Activated T-helper 1 cell treated with Interleukin-2 at 50 U/mL for 16 hours (primary cell): ENCODE data around the gene ADCY7.

Experiments
- DNase-seq: peaks from one replicate; pipeline ENCODE4 v3.0.0-alpha.2; 2020; ENCODE audit warnings: low read depth

Gene ADCY7

DNA sequence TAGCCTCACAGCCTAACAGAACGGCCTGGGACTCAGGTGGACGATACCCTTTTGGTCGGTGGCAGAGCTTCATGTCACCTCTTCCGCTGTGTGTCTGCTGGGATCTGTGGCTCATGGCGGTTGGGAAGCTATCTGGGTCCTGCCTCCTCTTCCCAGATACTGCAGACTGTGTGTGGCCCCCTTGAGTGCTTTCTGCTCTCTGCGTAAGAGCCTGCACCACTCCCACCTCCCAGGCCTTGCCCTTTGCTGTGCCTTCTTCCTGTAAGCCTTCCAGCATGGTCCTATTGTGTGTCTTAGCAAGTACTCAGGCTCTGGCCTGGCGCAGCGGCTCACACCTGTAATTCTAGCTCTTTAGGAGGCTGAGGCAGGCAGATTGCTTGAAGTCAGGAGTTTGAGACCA lies 17.5 kb upstream of the ADCY7 start:
- no peak for DNase-seq

DNA sequence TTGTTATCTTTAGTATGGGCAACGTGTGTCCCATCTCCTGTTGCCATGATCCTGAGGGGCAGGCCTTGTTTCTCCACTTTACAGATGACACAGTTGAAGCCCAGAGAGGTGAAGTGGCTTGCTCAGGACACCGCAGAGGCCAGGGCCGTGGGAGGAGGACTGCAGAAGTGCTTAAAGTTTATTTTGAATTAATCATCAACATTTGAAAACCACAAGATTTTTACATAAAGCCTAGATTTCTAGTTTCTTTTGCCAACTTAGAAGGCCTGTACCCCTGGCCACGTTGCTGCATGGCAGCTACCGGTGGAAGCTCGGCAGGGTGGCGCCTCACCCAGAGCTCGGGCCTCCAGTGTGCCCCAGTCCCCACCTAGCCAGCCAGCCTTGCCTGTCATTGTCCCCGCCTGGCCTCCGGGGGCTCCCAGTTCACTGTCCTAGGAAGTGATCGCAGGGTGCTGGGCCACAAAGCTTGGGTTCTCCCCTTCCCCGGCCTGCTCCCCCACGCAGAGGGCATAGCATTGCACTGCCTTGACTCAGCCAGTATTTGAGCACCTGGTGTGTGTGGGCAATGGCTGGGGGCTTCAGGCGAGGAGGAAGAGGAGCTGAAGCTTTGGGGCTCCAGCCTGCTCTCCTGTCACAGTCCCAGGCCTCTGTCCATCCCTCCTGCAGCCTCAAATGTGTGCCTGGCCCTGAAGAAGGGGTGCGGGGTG lies 14.8 kb upstream of the ADCY7 start:
- DNase-seq, result no peak

DNA sequence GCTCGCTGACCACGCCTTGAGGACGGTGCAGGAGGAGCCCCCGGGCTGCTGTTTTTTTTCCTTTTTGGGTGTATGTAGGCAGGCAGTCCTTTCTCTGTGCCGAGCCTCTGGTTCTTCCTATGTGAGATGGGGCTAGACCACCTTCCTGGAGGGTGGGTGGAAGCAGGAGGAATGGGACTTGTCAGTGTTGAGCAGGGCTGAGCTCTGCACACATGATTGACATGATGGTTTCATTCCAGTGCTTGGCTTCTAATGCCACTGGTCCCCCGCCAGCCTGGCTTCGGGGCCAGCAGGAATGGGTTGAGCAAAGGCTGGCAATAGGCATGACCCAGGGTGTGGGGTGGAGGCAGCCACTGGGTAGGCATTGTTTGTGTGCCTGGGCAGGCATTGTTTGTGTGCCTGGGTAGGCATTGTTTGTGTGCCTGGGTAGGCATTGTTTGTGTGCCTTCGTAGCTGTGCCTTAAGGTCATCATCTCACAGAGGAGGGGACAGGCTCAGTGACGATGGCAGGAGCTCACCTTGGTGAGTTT lies 14.2 kb upstream of the ADCY7 start:
- no peak for DNase-seq

DNA sequence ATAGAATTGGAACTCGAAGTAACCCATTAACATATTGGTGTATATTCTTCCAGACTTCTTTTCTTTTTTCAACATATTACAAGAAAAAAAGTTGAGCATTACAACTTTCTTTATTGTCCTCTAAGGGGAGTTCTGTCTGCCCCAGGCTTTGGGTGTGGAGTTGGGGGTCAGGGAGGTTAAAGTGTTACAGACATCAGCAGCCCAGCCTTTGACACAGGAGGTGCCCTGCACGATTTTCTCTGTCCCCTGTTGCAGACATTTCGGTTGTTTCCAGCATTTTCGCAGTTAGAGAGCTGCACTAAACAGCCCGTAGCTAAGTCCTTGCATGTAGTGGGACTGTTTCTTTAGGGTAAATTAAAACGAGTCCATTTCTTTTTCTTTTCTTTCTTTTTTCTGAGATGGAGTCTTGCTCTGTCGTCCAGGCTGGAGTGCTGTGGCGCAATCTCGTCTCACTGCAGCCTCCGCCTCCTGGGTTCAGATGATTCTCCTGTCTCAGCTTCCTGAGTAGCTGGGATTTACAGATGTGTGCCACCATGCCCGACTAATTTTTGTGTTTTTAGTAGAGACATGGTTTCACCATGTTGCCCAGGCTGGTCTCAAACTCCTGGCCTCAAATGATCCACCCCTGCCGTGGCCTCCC lies 13.4 kb upstream of the ADCY7 start:
- no peak for DNase-seq

DNA sequence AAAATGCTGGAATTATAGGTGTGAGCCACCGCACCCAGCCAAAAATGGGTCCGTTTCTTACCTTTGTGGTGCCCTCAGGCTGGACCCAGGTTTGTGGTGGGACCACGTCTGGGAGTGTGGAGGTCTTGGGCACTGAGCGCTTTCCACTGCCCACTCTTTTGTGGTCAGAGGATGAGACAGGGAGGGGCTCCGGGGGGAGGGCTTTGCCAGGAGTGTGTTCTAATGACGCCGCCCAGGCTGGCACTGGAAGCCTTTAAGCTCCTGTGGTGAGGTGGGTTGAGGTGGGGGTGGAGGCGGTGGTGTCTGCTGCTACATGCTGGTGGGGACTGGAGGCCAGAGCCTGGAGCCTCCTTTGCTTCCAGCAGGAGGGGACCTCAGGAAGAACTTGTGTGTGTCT lies 12.8 kb upstream of the ADCY7 start:
- DNase-seq, result no peak

DNA sequence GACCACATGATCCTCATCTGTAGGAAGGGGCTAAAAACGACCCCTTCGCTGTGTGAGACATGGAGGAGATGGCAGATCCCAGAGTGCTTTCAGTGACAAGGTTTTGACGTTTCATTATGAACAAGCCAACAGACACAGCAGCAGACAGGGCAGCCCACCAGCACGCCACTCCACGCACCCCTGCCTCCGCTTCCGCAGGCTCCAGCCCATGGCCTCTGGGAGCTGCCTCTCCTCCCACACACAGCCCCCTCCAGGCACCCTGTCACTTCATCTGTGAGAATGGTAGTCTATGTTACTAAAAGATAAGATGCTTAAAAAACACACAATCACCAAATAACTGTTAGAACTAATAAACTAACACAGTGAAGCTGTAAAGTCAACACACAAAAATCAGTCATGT lies 12.3 kb upstream of the ADCY7 start:
- DNase-seq, result no peak

DNA sequence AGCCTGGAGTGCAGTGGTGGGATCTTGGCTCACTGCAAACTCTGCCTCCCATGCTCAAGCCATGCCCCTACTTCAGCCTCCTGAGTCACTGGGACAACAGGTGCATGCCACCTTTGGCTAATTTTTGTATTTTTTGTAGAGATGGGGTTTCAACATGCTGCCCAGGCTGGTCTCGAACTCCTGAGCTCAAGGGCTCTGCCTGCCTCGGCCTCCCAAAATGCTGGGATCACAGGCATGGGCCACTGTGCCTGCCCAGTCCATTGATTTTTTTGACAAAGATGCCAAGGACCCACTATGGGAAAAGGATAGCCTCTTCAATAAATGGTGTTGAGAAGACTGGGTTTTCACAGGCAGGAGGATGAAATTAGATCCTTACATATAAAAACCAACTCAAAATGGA lies 10.8 kb upstream of the ADCY7 start:
- no peak for DNase-seq

DNA sequence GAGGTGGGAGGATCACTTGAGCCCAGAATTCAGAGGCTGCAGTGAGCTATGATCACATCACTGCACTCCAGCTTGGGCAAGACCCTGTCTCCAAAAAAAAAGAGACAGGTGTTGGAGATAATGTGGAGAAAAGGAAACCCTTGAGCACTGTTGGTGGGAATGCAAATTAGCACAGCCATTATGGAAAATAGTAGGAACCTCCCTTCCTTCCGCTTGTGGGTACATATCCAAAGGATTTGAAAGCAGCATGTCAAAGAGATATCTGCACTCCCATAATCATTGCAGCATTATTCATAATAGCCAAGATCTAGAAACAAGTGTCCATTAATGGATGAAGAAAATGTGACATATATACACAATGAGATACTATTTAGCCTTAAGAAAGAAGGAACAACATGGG lies 9.7 kb upstream of the ADCY7 start:
- DNase-seq, result no peak

DNA sequence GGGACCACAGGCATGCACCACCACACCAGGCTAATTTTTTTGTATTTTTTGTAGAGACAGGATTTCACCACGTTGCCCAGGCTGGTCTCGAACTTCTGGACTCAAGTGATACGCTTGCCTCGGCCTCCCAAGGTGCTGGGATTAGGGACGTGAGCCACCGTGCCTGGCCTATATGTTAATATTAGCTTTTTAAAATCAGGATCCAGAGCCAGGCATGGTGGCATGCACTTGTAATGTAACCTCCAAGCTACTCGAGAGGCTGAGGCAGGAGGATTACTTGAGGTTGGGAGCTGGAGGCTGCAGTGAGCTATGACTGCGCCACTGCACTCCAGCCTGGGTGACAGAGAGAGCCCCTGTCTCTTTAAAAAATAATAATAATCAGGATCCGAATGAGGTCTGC lies 8.5 kb upstream of the ADCY7 start:
- no peak for DNase-seq

DNA sequence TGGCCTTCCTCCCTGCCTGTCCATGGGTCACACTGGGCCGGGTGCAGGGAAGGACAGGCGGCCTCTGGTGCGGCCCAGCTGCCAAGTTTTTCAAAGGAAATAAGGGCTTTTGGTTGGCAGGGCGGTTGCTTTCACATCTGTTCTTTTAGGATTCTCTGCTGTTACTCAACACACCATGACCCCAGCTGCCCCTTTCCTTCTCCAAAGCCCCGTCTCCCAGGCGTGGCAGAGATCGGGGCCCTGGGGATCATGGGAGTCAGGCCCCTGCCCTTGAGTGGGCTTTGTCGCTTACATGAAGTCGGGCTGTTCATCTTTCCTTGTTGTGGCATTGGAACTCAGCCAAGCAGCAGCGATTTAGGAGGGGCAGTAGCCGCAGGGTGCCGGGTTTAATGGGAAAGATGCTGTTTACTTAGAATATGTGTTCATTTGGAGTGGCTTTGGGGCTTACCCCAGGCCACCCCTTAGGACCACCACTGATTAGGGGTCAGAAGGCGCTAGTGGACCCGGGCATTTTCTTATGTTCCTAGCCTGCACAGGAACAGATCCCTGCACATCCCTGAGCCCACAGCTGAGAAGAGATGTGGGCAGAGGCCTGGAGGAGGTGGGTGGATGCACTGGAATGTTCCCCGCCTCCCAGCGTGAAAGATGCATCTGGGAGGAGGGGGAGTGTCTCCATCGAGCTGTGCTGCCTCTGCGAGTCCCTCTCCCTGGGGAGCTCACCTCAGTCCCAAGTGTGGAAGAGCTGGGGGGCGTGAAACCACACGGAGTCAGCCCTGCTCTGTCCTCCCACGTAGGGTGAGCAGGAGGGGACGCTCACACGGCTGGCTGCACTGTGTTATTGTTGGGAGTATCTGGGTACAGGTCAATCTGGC lies 6.8 kb upstream of the ADCY7 start:
- DNase-seq, result no peak

DNA sequence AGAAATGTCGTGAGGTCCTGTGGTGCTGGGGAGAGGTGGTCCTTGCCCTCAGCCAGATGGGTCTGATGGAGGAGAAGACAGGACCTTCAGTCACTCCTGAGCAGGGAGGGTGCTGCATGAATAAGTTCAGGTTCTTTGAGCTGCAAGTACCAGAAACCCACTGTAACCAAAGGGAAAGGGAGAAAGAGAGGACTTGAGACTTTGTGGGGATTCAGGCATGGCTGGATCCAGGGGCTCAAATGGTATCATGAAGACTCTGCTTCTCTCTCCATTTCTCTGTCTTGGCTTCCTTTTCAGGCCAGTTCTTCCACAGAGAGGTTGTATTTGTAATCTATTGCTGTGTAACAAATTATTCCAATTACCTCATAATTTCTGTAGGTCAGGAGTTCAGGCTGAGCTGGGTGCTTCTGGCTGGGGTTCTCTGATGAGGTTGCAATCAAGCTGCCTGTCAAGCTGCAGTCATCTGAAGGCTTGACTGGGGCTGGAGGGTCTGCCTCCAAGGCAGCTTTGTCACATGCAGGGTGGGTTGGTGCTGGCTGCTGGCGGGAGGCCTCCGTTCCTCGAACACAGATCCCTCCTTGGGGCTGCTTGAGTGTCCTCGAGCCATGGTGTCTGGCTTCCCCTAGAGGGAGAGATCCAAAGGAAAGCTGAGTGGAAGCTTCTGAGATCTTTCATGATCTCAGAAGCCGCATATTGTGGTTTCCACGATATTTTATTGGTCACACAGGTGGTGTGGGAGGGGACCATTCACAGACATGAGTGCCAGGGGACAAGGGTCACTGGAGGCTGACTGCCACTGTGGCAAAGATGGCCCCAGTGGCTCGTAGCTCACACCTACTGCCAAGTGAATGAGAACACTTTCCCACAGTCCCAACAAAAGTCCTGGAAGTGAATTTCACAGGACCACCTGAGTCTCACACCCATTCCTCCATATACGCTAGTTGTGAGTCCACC lies 5.9 kb upstream of the ADCY7 start:
- no peak for DNase-seq

DNA sequence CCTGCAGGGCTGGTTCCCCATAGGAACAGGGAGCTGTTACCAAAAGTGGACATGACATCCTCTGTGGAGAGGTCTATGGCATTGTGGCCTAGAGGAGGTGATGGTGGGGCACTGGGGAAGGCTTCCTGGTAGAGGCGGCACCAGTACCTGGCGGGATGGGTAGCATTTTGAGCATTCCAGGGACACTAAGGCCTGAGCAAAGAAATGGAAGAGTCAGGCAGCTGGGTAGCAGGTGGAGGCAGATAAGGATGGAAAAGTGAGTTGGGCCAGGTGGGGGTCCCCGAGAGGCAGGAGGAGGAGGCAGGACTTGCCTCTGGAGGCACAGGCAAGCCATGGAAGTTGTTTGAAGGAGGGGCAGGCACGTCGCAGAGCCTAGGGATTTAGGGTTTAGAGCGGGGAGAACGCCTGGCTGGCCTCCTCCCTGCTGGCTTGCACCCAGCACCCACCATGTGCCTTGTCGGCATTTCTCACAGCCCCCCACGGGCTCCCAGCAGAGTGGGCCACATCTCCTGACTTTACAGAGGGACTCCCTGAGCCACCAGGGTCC lies 5.1 kb upstream of the ADCY7 start:
- DNase-seq, result no peak

DNA sequence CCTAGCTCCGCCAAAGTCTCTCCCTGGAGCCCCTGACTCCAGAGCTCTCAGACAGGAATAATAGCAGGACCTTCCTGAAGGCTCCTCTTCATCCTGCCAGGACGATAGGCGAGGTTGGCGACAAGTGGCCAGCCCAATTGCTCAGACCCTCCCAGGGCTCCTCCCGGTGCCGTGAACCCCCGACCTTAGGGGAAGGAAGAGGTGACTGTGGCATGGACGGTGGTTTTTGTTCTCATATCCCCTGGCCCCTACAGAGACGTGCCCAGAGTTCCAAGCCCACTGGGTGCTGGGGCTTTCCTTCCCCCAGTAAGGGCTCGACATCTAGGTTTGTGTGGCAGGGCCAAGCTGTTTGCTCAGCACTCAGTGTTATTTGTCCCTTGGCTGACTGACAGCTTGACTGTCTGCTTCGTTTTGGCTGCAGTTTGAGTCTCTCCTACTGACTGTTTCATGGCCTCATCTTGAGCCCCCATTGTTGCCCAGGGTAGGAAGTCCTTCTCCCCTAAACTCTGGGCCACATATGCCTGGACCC lies 4.6 kb upstream of the ADCY7 start:
- DNase-seq, result no peak

DNA sequence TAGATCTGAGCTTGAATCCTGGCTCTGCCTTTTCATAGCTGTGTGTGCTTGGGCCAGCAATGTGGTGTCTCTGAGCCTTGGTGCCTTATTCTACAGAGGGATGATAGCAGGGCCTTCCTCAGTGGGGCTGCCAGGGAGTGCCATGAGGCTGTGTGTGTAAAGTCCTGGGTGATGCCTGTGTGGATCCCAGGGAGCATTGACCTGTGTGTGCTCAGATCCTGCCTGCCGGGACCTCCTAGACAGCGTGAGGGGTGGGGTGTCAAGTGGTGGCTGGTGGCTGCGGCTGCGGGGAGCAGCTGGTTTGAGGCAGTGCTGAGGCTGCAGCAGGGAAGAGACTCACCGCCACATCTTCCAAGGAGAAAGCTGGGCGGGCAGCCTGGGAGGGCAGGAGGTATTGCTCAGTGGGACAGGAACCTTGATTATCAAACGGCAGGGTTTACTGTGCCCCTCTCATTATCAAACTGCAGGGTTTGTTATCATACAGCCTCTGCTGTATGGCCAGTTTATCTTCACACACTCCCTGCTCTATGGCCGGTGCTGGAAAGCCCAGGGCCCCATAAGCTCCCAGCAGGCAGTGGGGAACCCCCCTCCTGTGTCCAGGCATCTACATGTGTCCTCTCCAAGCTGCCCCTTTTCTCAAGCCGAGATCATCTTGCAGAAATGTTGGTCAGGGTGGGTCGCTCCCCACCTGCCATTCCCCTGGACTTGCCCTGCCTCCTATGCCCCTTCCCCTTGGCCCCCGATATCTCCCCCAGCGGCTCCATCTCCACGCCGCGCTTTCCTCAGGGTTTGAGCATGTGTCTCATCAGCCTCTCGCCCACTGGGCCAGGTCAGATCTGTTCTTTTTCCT lies 3.1 kb upstream of the ADCY7 start:
- no peak for DNase-seq

DNA sequence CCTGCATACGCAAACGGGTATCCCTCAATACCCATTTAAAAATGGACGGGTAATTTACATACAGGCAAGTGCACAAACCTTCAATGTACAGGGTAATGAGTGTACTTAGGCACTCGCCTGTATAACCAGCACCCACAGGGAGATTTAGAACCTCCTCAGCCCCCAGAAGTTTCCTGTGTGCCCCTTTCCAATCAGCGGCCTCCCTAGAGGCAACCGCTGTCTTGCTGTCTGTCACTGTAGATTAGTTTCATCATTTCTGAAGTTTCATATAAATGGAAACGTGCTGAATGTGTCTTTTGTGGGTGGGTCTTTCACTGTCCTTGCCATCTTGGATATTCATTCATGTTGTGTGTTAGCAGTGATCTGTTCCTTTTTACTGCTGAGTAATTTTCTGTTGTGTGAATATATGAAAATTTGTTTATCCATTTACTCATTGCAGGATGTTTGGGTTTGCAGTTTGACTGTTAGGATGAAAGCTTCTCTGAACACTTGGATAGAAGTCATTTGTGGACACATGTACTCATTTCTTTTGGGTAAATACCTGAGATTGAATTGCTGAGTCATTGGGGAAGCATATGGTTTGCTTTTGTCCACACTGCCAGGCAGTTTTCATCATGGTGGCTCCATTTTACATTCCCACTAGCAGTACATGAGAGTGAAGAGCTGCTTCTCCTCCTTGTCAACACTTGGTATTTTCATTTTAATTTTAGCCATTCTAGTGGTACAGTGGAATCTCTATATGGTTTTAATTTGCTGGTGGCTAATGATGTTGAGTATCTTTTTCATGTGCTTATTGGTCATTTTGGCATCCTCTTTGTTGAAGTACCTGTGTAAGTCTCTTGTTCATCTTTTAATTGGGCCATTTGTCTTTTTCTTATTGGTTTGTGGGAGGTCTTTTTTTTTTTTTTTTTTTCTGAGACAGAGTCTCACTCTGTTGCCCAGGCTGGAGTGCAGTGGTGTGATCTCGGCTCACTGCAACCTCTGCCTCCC lies 2.1 kb upstream of the ADCY7 start:
- no peak for DNase-seq

DNA sequence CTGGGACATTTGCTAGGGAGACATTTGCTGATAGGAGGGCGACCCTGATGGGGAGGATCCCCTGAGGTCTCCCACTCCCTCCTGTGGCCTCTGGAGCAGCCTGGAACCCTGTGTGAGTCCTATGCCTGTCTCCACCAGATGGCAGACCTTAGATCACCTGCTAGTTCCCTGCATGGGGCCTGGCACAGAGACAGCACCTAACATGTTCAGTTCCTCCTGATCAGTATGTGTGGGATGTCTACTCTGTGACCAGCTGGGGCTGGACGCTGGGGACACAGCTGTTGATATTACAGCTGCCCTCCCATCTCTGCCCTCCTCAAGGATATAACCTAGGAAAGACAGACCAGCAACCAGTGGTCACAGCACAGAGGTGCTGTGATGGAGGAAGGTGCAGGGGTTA lies 1.1 kb upstream of the ADCY7 start:
- DNase-seq, result no peak

DNA sequence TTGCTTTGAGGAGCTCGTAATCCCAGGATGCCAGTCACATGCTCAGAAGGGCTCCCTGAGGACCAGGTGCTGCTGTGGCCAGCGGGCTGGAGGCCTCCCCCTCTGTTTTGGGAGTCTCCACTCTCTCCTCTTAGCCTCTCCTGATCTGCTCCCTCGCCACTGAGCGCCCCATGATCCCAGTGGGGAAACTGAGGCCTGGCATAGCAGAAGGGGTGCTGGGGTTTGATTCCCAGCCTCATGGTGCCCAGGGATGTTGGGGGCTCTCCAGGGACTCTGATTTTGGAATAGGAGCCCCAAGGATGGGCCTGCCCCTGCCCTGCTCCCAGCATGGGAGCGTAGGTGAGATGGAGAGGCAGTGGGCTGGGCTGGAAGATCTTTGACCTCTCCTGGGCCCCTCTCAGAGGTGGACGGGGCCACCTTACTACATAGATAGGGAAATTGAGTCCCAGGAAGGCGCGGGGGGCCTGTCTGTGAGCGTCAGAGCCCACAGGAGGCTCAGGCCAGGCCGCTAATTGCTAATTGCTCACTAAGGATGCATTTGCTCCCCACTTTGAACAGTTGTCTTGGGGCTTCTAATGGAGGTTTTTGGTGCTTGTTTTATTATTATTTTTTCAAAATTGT lies 525 bp upstream of the ADCY7 start:
- DNase-seq, result no peak

DNA sequence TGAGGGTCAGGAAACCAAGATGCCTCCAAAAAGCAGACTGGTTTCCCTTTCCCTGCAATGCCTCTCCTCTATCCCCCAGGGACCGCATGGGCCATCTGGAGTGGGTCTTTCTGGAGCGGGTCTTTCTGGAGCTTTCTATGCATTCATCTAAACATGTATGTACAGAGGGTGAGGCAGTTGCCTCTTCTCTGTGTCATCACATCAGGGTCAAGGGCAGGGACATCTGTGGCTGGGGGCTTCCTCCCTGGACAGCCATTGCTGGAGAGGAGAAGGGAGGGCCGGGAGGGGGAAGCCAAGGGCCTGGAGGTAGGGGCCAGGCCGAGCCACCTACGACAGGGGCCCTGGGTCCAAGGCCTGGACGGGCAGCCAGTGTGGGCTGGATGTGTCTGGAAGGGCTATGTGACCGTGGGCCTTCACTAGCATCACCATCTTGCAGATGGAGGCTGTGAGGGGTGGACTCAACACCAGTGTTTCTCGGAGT lies 840 bp downstream of the ADCY7 start:
- DNase-seq, result no peak
